ENCODE data around the gene TTLL11.

DNA sequence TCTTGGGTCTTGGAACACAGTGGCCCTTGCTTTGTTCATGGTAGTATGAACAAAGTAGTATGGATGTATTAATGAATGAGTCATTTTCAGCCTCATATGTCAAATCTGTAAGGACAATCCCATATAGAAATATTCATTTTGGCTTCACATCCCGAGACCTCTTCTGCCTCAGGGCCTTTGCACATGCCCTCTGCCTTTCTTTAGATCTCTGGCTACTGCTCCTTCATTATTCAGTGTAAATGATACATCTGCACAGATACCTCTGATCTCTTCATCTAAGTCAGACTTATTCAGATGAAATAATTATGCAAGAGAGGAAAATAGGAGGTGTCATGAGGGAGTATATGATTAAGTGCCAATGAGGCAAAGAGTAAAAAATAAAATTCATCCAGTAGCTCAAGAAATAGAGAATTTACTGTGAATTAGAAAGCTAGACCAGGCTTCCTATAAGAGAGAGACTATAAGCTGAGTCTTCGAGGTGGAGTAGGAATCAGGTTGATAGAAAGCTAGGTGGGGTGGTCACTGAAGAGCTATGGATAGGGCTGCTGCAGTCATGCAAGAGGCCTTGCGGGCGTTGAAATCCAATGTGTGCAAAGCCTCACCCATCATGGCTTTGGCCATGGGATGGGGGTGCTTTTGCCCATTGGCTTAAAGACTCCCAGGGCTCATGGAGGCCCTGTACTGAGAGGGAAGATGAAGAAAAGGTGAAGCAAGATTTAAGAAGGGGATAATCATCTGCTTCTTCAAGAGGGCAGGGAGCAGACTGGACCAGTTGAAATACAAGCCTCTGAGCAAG is 3.7 kb upstream of the TTLL11 start:
- no peak for TF ChIP-seq CTCF (conservative IDR thresholded peaks at IDR 0.05; ENCODE audit: low read length)
- TF ChIP-seq EZH2phosphoT487 (IDR thresholded peaks at IDR 0.05; ENCODE audit: borderline replicate concordance) = no peak

All from Loucy (cell line).